Natural killer cell (primary cell): Measurements from ENCODE around the gene OR2V2. TPM values are rescaled to one million over a fixed set of nuclear protein-coding genes. Genes with fewer than 3 reads are reported as not detected.

ENCODE experiments used
- ATAC-seq, 3 donors: fragments of 150-1000 bp in 2 of 3; fragments of 200-7000 bp in 1 of 3; cut with Tn5 transposase; 1 replicate in 1 of 3; 2 replicates in 2 of 3; pipeline ENCODE4 v1.10.0; 2021; ENCODE audit warnings: mild to moderate bottlenecking in 2 of 3, moderate library complexity in 2 of 3
- DNase-seq, 2 donors: peaks; one replicate each; pipeline versions ENCODE4 v3.0.0 to v3.0.0-alpha.2; 2013 to 2021; ENCODE audit warnings: mixed read lengths in 1 of 2
- H3K27ac ChIP-seq: one replicate; pipeline ENCODE4 v1.5.1; 2013; ENCODE audit warnings: mild to moderate bottlenecking, low read length
- H3K27me3 ChIP-seq: one replicate; pipeline ENCODE4 v1.6.1; 2013; ENCODE audit warnings: low read length; ENCODE audit not compliant: control insufficient read depth, insufficient read depth
- H3K36me3 ChIP-seq: one replicate; pipeline ENCODE4 v1.6.1; 2013; ENCODE audit warnings: low read length; ENCODE audit not compliant: control insufficient read depth, insufficient read depth
- H3K4me1 ChIP-seq: one replicate; pipeline ENCODE4 v1.6.1; 2013; ENCODE audit warnings: low read length; ENCODE audit not compliant: control insufficient read depth, insufficient read depth
- H3K4me3 ChIP-seq: one replicate; pipeline ENCODE4 v1.5.1; 2013; ENCODE audit warnings: low read length
- H3K9me3 ChIP-seq: one replicate; pipeline ENCODE4 v1.6.1; 2013; ENCODE audit warnings: low read length; ENCODE audit not compliant: control insufficient read depth, insufficient read depth
- H3K27ac Mint-ChIP-seq, 2 donors: one replicate each; pipeline ENCODE4 v1.8.0; 2022; ENCODE audit warnings: mild to moderate bottlenecking in 2 of 2, mixed read lengths in 2 of 2, moderate library complexity in 1 of 2
- H3K27me3 Mint-ChIP-seq, 2 donors: one replicate each; pipeline ENCODE4 v1.8.0; 2022; ENCODE audit warnings: low read depth in 2 of 2, mixed read lengths in 2 of 2
- H3K36me3 Mint-ChIP-seq: one replicate; pipeline ENCODE4 v1.8.0; 2022; ENCODE audit warnings: mixed read lengths
- H3K4me1 Mint-ChIP-seq, 2 donors: one replicate each; pipeline ENCODE4 v1.8.0; 2022; ENCODE audit warnings: mixed read lengths in 2 of 2
- H3K4me3 Mint-ChIP-seq: one replicate; pipeline ENCODE4 v1.8.0; 2022; ENCODE audit warnings: mild to moderate bottlenecking, moderate library complexity, mixed read lengths
- H3K9me3 Mint-ChIP-seq, 2 donors: one replicate each; pipeline ENCODE4 v1.8.0; 2022; ENCODE audit warnings: mixed read lengths in 2 of 2
- WGBS: methylation state at CpG from one replicate; pipeline ENCODE4 v1.1.7; 2013; ENCODE audit warnings: missing lambda C conversion rate; ENCODE audit not compliant: insufficient coverage; 5-methylcytosine and 5-hydroxymethylcytosine counted together
- intact Hi-C: fragments of 100-400 bp; cut with micrococcal nuclease; formaldehyde crosslinking; loops from one replicate; pipeline ENCODE4 v1.14.2; 2022
- total RNA-seq, 4 donors: library from RNA; stranded (reverse); fragments of 120-200 nt in 1 of 4; gene quantifications; one replicate each; pipeline versions ENCODE4 v1.2.3 to v1.2.4, GENCODE V29; 2013 to 2022
- TF ChIP-seq, protein P1 (sequence below): fragments of 200-600 bp; IDR thresholded peaks from one replicate; pipeline ENCODE4 v1.8.0; 2022; ENCODE audit warnings: antibody characterized with exemption

The OR2V2 gene
- total RNA-seq, 3 donors from 2014 or later (not counting 1 experiment from before 2014, with no cell fraction given) = not detected

DNA sequence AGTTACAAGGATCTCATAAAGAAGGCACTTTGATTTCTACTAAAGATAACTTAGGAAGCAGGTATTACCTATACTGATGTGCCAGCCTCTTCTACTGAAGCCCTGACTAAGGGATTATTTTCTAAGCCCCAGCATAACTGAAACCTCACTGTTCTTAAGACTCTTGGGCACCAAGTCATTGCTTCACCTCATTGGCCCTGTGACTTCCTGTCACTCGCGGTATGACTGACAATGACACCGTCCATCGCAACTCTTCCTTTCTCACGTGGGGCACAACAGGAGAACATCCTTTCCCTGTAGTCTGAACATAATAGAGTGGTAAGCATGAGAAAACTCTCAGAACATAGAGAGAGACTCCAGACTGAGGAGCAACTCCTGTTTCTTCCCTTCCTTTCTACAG lies 6.4 kb downstream of the OR2V2 start:
- no peaks in the 10 kb centered on the region for H3K9me3 ChIP-seq
- no peaks in the 10 kb centered on the region for H3K27me3 ChIP-seq
- no peaks in the 10 kb centered on the region for H3K4me1 ChIP-seq
- H3K4me3 Mint-ChIP-seq = no peak overlapping the region
- H3K9me3 Mint-ChIP-seq = no peaks in the 10 kb centered on the region
- H3K27ac Mint-ChIP-seq = no peak overlapping the region
- H3K27ac ChIP-seq = no peak overlapping the region
- 30% methylated on average over 5 of the region's 5 CpGs for WGBS
- intact Hi-C loops = no loop called here
- TF ChIP-seq, protein P1, sequence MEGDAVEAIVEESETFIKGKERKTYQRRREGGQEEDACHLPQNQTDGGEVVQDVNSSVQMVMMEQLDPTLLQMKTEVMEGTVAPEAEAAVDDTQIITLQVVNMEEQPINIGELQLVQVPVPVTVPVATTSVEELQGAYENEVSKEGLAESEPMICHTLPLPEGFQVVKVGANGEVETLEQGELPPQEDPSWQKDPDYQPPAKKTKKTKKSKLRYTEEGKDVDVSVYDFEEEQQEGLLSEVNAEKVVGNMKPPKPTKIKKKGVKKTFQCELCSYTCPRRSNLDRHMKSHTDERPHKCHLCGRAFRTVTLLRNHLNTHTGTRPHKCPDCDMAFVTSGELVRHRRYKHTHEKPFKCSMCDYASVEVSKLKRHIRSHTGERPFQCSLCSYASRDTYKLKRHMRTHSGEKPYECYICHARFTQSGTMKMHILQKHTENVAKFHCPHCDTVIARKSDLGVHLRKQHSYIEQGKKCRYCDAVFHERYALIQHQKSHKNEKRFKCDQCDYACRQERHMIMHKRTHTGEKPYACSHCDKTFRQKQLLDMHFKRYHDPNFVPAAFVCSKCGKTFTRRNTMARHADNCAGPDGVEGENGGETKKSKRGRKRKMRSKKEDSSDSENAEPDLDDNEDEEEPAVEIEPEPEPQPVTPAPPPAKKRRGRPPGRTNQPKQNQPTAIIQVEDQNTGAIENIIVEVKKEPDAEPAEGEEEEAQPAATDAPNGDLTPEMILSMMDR = no peak
- H3K36me3 Mint-ChIP-seq = no peaks in the 10 kb centered on the region
- ATAC-seq (peak in 1 of 3 donors; percentile 36), DNase-seq (no peak)
- peaks cover 0 to 4% of the 10 kb centered on the region in 2 donors for H3K4me1 Mint-ChIP-seq
- H3K27me3 Mint-ChIP-seq = peaks cover 23 to 30% of the 10 kb centered on the region in 2 donors
- H3K36me3 ChIP-seq = no peaks in the 10 kb centered on the region
- no peak overlapping the region for H3K4me3 ChIP-seq

DNA sequence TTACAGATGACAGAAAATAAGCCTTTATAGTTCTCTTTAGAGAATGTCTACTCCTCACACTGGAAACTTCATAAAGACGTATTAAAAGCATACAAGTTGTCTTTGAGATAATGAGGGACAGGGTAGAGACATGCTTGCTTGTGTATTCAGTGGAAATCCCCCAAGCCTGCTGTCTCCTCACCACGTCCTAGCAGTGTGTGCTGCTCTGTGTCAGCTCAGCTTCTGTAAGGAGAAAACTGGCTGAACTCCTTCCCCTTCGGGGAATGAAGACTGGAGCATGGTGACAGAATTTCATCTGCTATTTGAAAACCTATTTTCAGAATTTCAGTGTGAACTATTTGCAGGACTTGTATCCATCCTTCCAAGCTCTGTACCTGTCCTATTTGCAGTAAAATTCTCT lies 9.4 kb downstream of the OR2V2 start:
- no peak overlapping the region for H3K4me3 ChIP-seq
- H3K4me3 Mint-ChIP-seq = no peak overlapping the region
- H3K36me3 Mint-ChIP-seq = no peaks in the 10 kb centered on the region
- H3K4me1 ChIP-seq = peaks cover 19% of the 10 kb centered on the region
- peaks cover 0 to 17% of the 10 kb centered on the region in 2 donors for H3K27me3 Mint-ChIP-seq
- no peaks in the 10 kb centered on the region for H3K27me3 ChIP-seq
- H3K9me3 ChIP-seq = no peaks in the 10 kb centered on the region
- H3K27ac Mint-ChIP-seq = no peak overlapping the region
- TF ChIP-seq, protein P1 = no peak
- DNase-seq (no peak), ATAC-seq (no peak)
- WGBS = 49% methylated on average over 2 of the region's 3 CpGs
- H3K36me3 ChIP-seq = no peaks in the 10 kb centered on the region
- H3K27ac ChIP-seq = no peak overlapping the region
- intact Hi-C loops = no loop called here
- H3K4me1 Mint-ChIP-seq = peaks cover 6 to 20% of the 10 kb centered on the region in 2 donors
- no peaks in the 10 kb centered on the region for H3K9me3 Mint-ChIP-seq

DNA sequence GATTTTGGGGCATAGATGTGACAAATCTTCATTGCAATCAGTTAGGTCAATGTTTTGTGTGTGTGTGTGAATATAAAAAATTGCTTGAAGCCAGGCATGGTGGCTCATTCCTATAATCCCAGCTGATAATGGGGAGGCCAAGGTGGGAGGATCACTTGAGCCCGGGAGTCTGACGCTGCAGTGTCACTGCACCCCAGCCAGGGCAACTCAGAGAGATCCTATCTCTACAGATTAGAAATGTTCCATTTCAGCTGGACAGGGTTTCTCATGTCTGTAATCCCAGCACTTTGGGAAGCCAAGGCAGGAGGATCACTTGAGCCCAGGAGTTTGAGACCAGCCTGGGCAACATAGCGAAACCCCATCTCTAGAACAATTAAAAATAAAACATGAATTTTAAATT lies 11.5 kb downstream of the OR2V2 start:
- no peaks in the 10 kb centered on the region for H3K36me3 ChIP-seq
- no peaks in the 10 kb centered on the region for H3K9me3 ChIP-seq
- WGBS = 100% methylated on average over 2 of the region's 3 CpGs
- DNase-seq (no peak), ATAC-seq (no peak)
- peaks cover 2% of the 10 kb centered on the region for H3K27me3 ChIP-seq
- Mint-ChIP-seq H3K4me3 (no peak overlapping the region), H3K27ac (peak overlapping the region; percentile 85 to 95), H3K27me3 (peaks cover 0 to 15% of the 10 kb centered on the region in 2 donors), H3K4me1 (peaks cover 11 to 23% of the 10 kb centered on the region in 2 donors), H3K9me3 (no peaks in the 10 kb centered on the region), H3K36me3 (no peaks in the 10 kb centered on the region)
- intact Hi-C loops = no loop called here
- peaks cover 26% of the 10 kb centered on the region for H3K4me1 ChIP-seq
- TF ChIP-seq, protein P1 = no peak
- H3K27ac ChIP-seq = no peak overlapping the region
- H3K4me3 ChIP-seq = no peak overlapping the region
